SU-DHL-6 (cell line): ENCODE measurements around the gene HOXA13.

Experiments used
- H2AFZ ChIP-seq: fragments of 200-600 bp; sonication (generic); 2 replicates; pipeline ENCODE4 v1.6.1; 2014; ENCODE audit warnings: low read depth, mild to moderate bottlenecking, moderate library complexity, mixed read lengths, antibody characterized with exemption, low read length; ENCODE audit not compliant: severe bottlenecking
- H3F3A ChIP-seq: fragments of 200-600 bp; shearing (Covaris generic); 2 replicates; pipeline ENCODE4 v1.6.0; 2016; ENCODE audit warnings: antibody characterized with exemption, mild to moderate bottlenecking; ENCODE audit not compliant: insufficient read depth
- H3K27ac ChIP-seq: fragments of 200-600 bp; sonication (generic); 2 replicates; pipeline ENCODE4 v1.5.1; 2016; ENCODE audit warnings: low read depth, mild to moderate bottlenecking, low read length, moderate library complexity, mixed read lengths
- H3K27me3 ChIP-seq: fragments of 200-600 bp; sonication (generic), shearing (Covaris generic); 2 replicates; pipeline ENCODE4 v1.6.0; 2014; ENCODE audit warnings: mild to moderate bottlenecking, low read length
- H3K36me3 ChIP-seq: fragments of 200-600 bp; sonication (generic); 2 replicates; pipeline ENCODE4 v1.6.1; 2014; ENCODE audit warnings: mild to moderate bottlenecking, low read length, mixed read lengths
- H3K4me2 ChIP-seq: fragments of 300-600, 200-600 bp; shearing (Covaris generic), sonication (generic); 2 replicates; pipeline ENCODE4 v1.6.0; 2014; ENCODE audit warnings: low read length, low read depth, mild to moderate bottlenecking; ENCODE audit not compliant: poor library complexity, severe bottlenecking
- H3K4me3 ChIP-seq: fragments of 200-600 bp; sonication (generic); 2 replicates; pipeline ENCODE4 v1.5.1; 2014; ENCODE audit warnings: antibody characterized with exemption, low read length, mild to moderate bottlenecking, mixed read lengths; ENCODE audit not compliant: insufficient read depth, poor library complexity, severe bottlenecking
- H3K79me2 ChIP-seq: fragments of 200-600 bp; sonication (generic); 2 replicates; pipeline ENCODE4 v1.6.1; 2014; ENCODE audit warnings: mild to moderate bottlenecking, low read length, moderate library complexity; ENCODE audit not compliant: insufficient read depth
- H3K9ac ChIP-seq: fragments of 200-600 bp; sonication (generic); 2 replicates; pipeline ENCODE4 v1.7.0; 2014; ENCODE audit warnings: mild to moderate bottlenecking, low read length
- H3K9me2 ChIP-seq: fragments of 200-600 bp; sonication (generic); replicated peaks from 2 replicates; pipeline ENCODE4 v1.6.1; 2014; ENCODE audit warnings: low read length; ENCODE audit not compliant: insufficient read depth
- H3K9me3 ChIP-seq: fragments of 200-600 bp; sonication (generic); 2 replicates; pipeline ENCODE4 v1.6.1; 2014; ENCODE audit warnings: low read length, mixed read lengths; ENCODE audit not compliant: insufficient read depth
- H4K20me1 ChIP-seq: fragments of 200-600 bp; sonication (generic); 2 replicates; pipeline ENCODE4 v1.6.1; 2014; ENCODE audit warnings: low read depth, mild to moderate bottlenecking, antibody characterized with exemption, low read length, moderate library complexity, mixed read lengths
- EZH2phosphoT487 ChIP-seq: fragments of 200-600 bp; sonication (generic), shearing (Covaris generic); conservative IDR thresholded peaks from 2 replicates; pipeline ENCODE4 v1.6.1; 2018; ENCODE audit warnings: mild to moderate bottlenecking, antibody characterized with exemption, low read length, moderate library complexity, mixed read lengths
- TF ChIP-seq, protein P1 (sequence below): fragments of 200-600 bp; sonication (generic); IDR thresholded peaks from one replicate; pipeline ENCODE4 v1.5.1; 2017; ENCODE audit warnings: antibody characterized with exemption, mild to moderate bottlenecking, low read length, moderate library complexity; ENCODE audit not compliant: insufficient read depth, poor library complexity, severe bottlenecking

The HOXA13 gene

DNA sequence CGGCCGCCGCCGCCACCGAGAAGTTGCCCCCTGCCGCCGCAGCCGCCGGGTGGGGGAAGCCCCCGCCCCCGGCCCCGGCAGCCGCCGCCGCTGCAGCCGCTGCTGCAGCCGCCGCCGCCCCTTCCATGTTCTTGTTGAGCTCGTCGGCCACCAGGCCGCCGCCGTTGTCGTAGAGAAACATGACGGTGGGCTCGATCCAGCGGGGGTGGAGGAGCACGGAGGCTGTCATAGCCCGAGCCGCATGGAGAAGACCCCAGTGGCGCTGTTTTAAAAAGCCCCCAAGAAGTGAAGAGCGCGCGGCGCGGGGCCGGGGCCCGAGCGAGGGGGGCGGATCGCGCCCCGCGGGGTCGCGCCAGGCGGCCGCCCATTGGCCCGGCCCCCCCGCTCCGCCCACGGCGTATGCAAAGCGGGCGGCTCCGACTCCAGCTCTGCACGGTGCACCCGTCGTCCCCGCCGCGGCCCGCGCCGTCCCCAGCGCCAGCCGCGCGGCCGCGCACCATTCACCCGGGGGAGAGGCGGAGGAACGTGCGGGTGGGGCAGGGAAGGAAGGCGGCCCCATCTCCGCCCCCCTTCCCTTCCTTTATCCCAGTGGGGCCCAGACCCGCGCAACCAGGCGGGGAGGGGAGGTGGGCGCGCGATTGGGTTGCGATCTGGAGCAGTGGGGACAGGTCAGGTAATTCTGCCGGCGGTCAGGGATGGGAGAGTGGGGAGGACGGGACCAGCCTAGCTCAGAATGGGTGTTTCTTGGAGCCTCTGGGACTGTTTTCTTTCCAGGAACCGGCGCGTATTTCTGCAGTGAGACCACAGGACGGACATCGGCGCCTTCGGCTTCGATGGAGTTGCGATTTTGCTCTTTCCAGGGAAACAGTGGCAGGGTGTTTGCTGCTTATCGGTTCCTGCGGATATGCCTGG lies at the start of gene HOXA13:
TSS of gene HOXA13 (minus strand) at position 243 of the 912 bp plus-strand sequence. CDS start at position 229, 14 bp downstream.
- H4K20me1 ChIP-seq: no peaks in the 10 kb centered on the region
- H3K36me3 ChIP-seq: no peaks in the 10 kb centered on the region
- no peaks in the 10 kb centered on the region for H3K9me2 ChIP-seq
- H2AFZ ChIP-seq: peak within 1 kb of the TSS; percentile 76
- H3K4me3 ChIP-seq: peak within 1 kb of the TSS; percentile 61
- no peaks in the 10 kb centered on the region for H3K79me2 ChIP-seq
- H3K27me3 ChIP-seq: no peaks in the 10 kb centered on the region
- H3F3A ChIP-seq: no peaks in the 10 kb centered on the region
- no peak within 1 kb of the TSS for H3K27ac ChIP-seq
- TF ChIP-seq EZH2phosphoT487: no peak
- TF ChIP-seq, protein P1, sequence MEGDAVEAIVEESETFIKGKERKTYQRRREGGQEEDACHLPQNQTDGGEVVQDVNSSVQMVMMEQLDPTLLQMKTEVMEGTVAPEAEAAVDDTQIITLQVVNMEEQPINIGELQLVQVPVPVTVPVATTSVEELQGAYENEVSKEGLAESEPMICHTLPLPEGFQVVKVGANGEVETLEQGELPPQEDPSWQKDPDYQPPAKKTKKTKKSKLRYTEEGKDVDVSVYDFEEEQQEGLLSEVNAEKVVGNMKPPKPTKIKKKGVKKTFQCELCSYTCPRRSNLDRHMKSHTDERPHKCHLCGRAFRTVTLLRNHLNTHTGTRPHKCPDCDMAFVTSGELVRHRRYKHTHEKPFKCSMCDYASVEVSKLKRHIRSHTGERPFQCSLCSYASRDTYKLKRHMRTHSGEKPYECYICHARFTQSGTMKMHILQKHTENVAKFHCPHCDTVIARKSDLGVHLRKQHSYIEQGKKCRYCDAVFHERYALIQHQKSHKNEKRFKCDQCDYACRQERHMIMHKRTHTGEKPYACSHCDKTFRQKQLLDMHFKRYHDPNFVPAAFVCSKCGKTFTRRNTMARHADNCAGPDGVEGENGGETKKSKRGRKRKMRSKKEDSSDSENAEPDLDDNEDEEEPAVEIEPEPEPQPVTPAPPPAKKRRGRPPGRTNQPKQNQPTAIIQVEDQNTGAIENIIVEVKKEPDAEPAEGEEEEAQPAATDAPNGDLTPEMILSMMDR: no peak
- H3K9ac ChIP-seq: peak within 1 kb of the TSS; percentile 48
- no peaks in the 10 kb centered on the region for H3K9me3 ChIP-seq
- peak within 1 kb of the TSS; percentile 63 for H3K4me2 ChIP-seq

DNA sequence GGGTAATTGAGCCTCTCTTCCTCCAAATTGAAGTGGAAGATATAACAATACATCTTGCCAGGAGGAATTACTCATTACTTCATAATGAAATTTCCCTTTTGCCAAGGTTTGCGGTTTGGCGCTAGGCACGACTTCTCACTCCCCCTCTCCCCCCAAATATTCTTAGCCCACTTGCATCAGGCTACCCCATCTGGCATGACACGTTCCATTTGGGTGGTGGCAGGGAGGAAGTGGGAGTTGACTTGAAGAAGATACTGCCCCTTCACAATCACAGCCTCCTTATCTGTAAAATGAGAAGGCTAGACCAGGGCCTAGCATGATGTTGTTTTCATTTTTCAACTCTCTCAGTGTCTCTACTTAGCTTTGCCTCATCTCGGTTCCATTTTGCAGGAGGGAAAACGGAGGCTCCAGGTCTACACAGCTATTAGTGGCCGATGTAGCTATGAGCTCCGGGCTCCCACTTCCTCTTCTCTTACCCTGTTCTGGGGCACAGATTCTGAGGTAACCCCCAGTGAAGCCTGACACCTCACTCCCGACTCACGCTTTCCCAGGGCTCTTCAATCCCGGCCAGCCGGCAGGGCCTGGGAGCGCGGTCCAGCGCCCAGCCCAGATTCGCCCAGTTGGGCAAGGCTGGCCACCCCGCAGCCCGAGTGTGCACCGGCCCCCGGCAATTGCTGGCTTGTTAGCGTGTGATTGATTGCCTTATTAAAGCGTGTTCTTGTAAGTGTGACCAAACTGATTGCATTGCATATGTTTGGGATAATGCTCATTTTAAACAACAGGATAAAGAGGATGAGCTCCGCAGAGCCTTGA lies 49.2 kb upstream of the HOXA13 start:
- Histone ChIP-seq H4K20me1 (no peaks in the 10 kb centered on the region), H3K9ac (no peak overlapping the region), H3K79me2 (no peaks in the 10 kb centered on the region), H3K27me3 (no peaks in the 10 kb centered on the region), H3F3A (no peaks in the 10 kb centered on the region), H3K4me3 (no peak overlapping the region), H3K36me3 (no peaks in the 10 kb centered on the region), H3K4me2 (no peak overlapping the region), H3K9me3 (no peaks in the 10 kb centered on the region), H3K27ac (no peak overlapping the region), H2AFZ (no peak overlapping the region), H3K9me2 (no peaks in the 10 kb centered on the region)
- TF ChIP-seq EZH2phosphoT487: no peak
- TF ChIP-seq, protein P1: no peak

DNA sequence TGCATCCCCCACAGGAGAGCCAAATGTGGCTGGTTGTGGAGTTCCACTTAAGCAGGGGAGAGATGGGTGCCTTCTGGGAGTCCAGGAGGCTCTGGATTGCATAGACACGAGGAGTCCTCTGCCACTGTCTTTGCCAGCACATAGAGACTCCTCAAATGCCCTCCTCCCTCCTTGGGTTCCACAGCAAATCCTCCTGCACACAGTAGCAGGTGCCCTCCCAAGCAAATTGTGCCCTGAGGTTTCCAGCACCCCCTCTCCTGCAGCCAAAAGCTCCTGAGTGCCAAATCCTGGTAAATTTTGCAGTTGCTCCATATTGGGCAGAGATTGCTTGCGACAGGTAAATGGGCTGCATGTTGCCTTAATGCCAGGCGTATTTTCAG lies 48.5 kb upstream of the HOXA13 start:
- Histone ChIP-seq H4K20me1 (no peaks in the 10 kb centered on the region), H2AFZ (no peak overlapping the region), H3F3A (no peaks in the 10 kb centered on the region), H3K9ac (no peak overlapping the region), H3K9me2 (no peaks in the 10 kb centered on the region), H3K4me2 (no peak overlapping the region), H3K36me3 (no peaks in the 10 kb centered on the region), H3K79me2 (no peaks in the 10 kb centered on the region), H3K4me3 (no peak overlapping the region), H3K9me3 (no peaks in the 10 kb centered on the region), H3K27ac (no peak overlapping the region), H3K27me3 (no peaks in the 10 kb centered on the region)
- TF ChIP-seq, protein P1: no peak
- TF ChIP-seq EZH2phosphoT487: no peak
